GM18907 (cell line): ENCODE results near the gene ART1.

Source experiments
- ATAC-seq: cut with Tn5 transposase; IDR thresholded peaks from one replicate; pipeline ENCODE4 v1.9.1; 2021; ENCODE audit warnings: mild to moderate bottlenecking, moderate library complexity; ENCODE audit not compliant: unreplicated experiment

Gene ART1

GRCh38 chr11:3664032-3664630, 19.2 kb downstream of the ART1 start:
- no peak for ATAC-seq

- no peak for ATAC-seq
Observed at GRCh38 chr11:3665336-3666022, 20.6 kb downstream of the ART1 start.

DNA sequence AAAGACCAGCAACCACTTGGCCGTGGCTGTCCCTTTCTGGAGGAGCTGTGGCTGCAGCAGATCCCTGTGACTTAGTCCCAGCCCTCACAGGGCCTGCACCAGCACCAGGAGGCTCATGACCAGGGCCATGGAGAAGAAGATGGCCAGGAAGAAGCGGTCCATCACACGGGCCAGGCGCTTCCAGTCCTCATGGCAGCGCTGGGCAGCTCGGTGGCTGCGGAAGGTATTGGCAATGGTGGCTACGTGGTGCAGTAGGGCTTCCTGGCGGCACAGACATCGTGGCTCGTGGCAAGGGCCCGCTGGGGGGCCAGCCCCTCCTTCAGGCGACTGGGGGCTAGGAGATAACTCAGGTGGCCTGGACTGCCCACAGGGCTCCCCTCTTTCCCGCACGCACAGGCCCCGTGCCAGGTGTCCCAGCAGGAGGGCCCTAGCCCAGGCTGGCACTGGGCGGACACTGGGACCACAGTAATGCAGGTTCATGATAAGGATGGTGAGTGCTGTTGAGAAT, 21.1 kb downstream of the ART1 start:
- no peak for ATAC-seq

GRCh38 chr11:3667149-3668035, 22.5 kb downstream of the ART1 start:
- ATAC-seq: no peak

GRCh38 chr11:3669128-3669527, 24.2 kb downstream of the ART1 start:
- ATAC-seq: no peak

- ATAC-seq: no peak
Observed at GRCh38 chr11:3669742-3670183, 24.8 kb downstream of the ART1 start.

DNA sequence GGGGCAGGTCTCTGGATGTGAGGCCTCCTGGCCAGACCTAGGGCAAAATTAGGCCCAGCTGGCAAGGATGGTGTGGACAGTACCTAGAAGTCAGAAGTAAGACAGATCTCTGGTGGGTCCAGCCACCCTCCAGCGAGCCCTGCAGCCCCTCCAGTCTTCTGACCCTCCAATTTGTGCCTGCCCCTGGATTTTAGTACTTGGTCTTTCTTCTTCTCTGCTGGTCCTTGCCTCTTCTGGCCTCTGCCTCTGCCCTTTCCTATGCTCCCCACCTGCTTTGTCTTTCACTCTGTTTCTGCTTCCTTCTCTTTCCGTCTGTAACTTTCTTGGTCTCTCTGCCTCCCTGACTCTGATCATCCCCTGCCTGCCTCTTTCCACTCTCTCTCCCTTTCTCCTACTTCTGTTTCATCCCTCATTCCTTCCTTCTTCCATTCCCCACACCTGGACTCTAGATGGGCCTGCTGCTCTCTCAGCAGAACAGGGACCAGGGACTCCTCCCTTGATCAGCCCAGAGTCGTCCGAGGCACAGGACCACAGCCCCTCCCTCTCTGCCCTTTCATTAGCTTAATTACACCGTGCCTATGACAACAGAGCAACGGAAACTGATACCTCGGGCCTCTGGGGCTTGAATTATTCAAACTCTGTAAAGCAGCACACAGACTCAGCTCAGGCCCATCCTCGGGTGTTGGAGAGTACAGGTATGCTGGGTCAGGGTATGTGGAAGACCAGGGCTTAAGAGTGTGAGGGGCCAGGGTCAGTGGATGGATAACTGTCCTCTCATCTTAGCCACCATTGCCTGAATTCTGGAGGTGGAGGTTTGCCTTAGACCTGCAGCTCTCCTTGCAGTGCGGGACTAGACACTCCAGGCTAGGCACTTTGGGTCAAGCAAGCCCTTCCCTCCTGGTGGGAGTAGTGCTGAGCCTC, 26.7 kb downstream of the ART1 start, which contains the start of gene CHRNA10:
Gene CHRNA10, minus strand, starts transcription at position 51 of the 921 bp plus-strand sequence. CDS start 72 bp downstream, outside the sequence.
- ATAC-seq: no peak

DNA sequence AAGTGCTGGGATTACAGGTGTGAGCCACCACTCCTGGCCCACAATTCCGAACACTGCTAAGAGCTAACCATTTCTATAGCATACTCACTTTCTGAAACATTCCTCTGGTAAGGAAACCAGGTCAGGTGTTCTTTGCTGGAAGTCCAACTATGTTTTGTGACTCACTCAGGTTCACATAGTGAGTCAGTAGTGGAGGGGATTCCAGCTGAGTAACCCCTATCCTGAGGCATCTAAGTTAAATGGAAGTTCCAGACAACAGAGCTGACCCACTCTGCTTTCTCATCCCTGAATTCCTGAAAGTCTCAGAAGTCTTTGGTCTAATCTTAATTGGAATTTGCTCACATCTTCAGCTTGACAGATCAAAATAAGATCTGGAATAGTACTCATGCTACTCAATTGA, 29.3 kb downstream of the ART1 start:
- ATAC-seq: no peak

DNA sequence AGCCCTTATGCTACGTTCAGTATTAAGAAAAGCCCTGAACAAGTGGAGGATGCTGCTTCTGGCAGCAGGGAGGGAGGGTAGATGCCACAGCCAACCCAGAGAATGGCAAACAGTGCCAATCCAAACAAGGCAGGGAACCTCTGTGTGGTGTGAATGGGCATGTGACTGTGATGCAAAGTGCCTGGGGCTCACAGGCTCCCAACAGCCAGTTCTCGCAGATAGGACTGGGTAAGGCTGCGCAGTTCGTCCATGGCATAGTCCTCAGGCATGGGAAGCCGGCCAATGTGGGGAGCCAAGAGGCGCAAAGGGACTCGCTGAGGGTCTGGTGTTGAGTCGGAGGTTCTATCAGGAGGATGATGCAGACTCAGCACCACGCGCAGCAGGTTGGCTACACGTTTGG, 31.0 kb downstream of the ART1 start:
- ATAC-seq: no peak

DNA sequence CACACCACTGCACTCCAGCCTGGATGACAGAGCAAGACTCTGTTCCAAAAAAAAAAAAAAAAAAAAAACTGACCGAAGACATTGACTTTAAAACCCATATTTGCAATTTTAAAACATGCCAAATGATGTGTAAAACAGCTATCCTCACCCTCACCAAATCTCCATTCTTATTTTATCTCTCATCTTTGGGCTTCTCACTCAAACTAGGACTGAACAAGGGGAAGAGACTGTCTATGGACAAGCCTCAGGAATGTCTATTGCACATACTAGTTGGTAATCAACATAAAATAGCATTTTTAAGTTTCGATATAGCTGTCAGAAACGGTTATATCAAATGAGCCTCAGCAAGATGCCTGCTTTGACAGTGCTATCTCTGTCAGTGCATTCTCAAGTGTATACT, 34.1 kb downstream of the ART1 start:
- ATAC-seq: no peak

GRCh38 chr11:3683039-3683438, 38.1 kb downstream of the ART1 start:
- ATAC-seq: no peak

- no peak for ATAC-seq
Observed at GRCh38 chr11:3684129-3684818, 39.3 kb downstream of the ART1 start.

GRCh38 chr11:3684819-3685172, 39.9 kb downstream of the ART1 start:
- ATAC-seq: no peak

GRCh38 chr11:3685923-3686322, 41.0 kb downstream of the ART1 start:
- ATAC-seq: no peak

GRCh38 chr11:3686751-3687150, 41.8 kb downstream of the ART1 start:
- no peak for ATAC-seq

- ATAC-seq: no peak
Observed at GRCh38 chr11:3700410-3700809, 55.5 kb downstream of the ART1 start.

GRCh38 chr11:3700910-3701309, 56.0 kb downstream of the ART1 start:
- no peak for ATAC-seq

DNA sequence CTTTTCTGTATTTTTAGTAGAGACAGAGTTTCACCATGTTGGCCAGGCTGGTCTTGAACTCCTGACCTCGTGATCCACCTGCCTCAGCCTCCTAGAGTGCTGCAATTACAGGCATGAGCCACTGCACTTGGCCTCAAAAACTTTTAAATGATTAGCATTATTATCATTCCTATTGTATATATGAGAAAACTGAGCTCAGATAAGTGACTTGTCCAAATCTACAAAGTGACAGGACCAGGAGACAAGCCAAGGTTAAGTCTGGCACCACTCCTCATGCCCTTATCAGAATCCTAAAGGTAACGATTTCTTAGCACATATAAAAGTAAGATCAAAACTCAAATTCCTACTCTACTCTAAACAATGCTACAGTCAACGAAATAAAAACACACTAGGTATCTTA, 58.5 kb downstream of the ART1 start:
- ATAC-seq: no peak

DNA sequence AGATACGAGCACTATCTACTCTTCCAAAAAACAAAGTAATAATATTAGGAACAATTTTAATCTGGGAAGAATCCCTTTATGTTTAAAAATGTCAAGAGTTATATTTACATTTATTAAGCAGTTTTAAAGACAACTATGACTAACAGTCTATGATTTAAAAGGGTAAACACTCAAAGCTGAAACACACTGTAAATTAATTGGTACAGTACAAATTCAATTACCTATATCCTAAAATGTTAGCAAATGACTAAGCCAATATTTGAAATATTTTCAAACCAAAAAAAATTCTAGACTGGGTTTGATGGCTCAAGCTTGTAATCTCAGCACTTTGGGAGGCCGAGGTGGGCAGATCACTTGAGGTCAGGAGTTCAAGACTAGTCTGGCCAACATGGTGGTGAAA, 62.2 kb downstream of the ART1 start:
- ATAC-seq: no peak

GRCh38 chr11:3709977-3710376, 65.0 kb downstream of the ART1 start:
- no peak for ATAC-seq
